Loucy (cell line): ENCODE measurements around the gene MARVELD1.

Experiments used
- CTCF ChIP-seq: fragments of 200-600 bp; sonication (generic); conservative IDR thresholded peaks from 2 replicates; pipeline ENCODE4 v1.5.1; 2014; ENCODE audit warnings: mild to moderate bottlenecking, antibody characterized with exemption, low read length
- EZH2phosphoT487 ChIP-seq: fragments of 200-600 bp; IDR thresholded peaks from 2 replicates; pipeline ENCODE4 v1.6.1; 2018; ENCODE audit warnings: antibody characterized with exemption, mild to moderate bottlenecking, moderate library complexity, borderline replicate concordance

- peak; percentile 72 for TF ChIP-seq CTCF
- no peak for TF ChIP-seq EZH2phosphoT487
Observed at GRCh38 chr10:97676770-97677581, 36.6 kb upstream of the MARVELD1 start.
